ENCODE results near the gene RABGAP1L.
"Not testable (repeated sequence)": the region's sequence is repeated elsewhere in the genome, so short reads cannot be mapped to it uniquely, and the experiment has no call there.

Gene RABGAP1L

GRCh38 chr1:174816621-174817020 lies 657.3 kb downstream of the RABGAP1L start:
- not testable (repeated sequence) for H3K36me3 ChIP-seq (replicated peaks in 1 of 2; ENCODE audit: control insufficient read depth in 2 of 2, insufficient read depth in 2 of 2, low read length in 2 of 2); H2AK5ac ChIP-seq (ENCODE audit: low read depth, low read length); H3K14ac ChIP-seq (ENCODE audit: low read length); H3K9me3 ChIP-seq (replicated peaks in 1 of 2; ENCODE audit: control insufficient read depth in 2 of 2, insufficient read depth in 1 of 2, low read depth in 1 of 2, low read length in 2 of 2); H2BK12ac ChIP-seq (ENCODE audit: low read length); H3K4ac ChIP-seq (ENCODE audit: low read length); H3K23ac ChIP-seq (ENCODE audit: low read depth, low read length, poor library complexity); H3K18ac ChIP-seq (ENCODE audit: low read length); H3K79me1 ChIP-seq (ENCODE audit: low read depth, low read length); H4K8ac ChIP-seq (ENCODE audit: low read depth, low read length); H2BK120ac ChIP-seq (ENCODE audit: low read depth, low read length); H3K9ac ChIP-seq (ENCODE audit: low read depth, low read length, poor library complexity); H2BK15ac ChIP-seq (ENCODE audit: low read length); H3K4me3 ChIP-seq (ENCODE audit: low read length in 2 of 2); H3K27me3 ChIP-seq (ENCODE audit: control insufficient read depth in 3 of 3, insufficient read depth in 3 of 3, low read depth in 1 of 3, low read length in 3 of 3); H4K91ac ChIP-seq (ENCODE audit: low read depth, low read length, poor library complexity); DNase-seq (ENCODE audit: low spot score); H2BK5ac ChIP-seq (ENCODE audit: low read length); H3K4me2 ChIP-seq (ENCODE audit: insufficient read depth, low read length, poor library complexity, severe bottlenecking); H2AFZ ChIP-seq (ENCODE audit: low read length); H3K27ac ChIP-seq (replicated peaks; ENCODE audit: low read length)
- WGBS, 2 donors (ENCODE audit: extremely low coverage in 2 of 2, insufficient read length in 2 of 2, insufficient replicate concordance in 1 of 2): no CpG with 5 or more reads among the region's 8 CpGs
- H3K4me1 ChIP-seq (ENCODE audit: control insufficient read depth in 2 of 2, insufficient read depth in 1 of 2, low read depth in 1 of 2, low read length in 2 of 2): peaks cover 0 to 18% of the 10 kb centered on the region in 2 donors

- no peak overlapping the region for H2BK120ac ChIP-seq (ENCODE audit: low read depth, low read length)
- no peaks in the 10 kb centered on the region for H3K79me1 ChIP-seq (ENCODE audit: low read depth, low read length)
- H2AFZ ChIP-seq (ENCODE audit: low read length): no peak overlapping the region
- no peak overlapping the region for H2BK12ac ChIP-seq (ENCODE audit: low read length)
- H3K4ac ChIP-seq (ENCODE audit: low read length): no peak overlapping the region
- peaks cover 0 to 5% of the 10 kb centered on the region in 2 donors for H3K4me1 ChIP-seq (ENCODE audit: control insufficient read depth in 2 of 2, insufficient read depth in 1 of 2, low read depth in 1 of 2, low read length in 2 of 2)
- no peak overlapping the region for H3K18ac ChIP-seq (ENCODE audit: low read length)
- H4K8ac ChIP-seq (ENCODE audit: low read depth, low read length): no peak overlapping the region
- no peaks in the 10 kb centered on the region for H3K9me3 ChIP-seq (replicated peaks in 1 of 2; ENCODE audit: control insufficient read depth in 2 of 2, insufficient read depth in 1 of 2, low read depth in 1 of 2, low read length in 2 of 2)
- no peak overlapping the region for H3K23ac ChIP-seq (ENCODE audit: low read depth, low read length, poor library complexity)
- no peak overlapping the region for H2BK5ac ChIP-seq (ENCODE audit: low read length)
- WGBS, 2 donors (ENCODE audit: extremely low coverage in 2 of 2, insufficient read length in 2 of 2, insufficient replicate concordance in 1 of 2): no CpG with 5 or more reads among the region's 4 CpGs
- no peak overlapping the region for H3K4me2 ChIP-seq (ENCODE audit: insufficient read depth, low read length, poor library complexity, severe bottlenecking)
- no peak overlapping the region for H3K9ac ChIP-seq (ENCODE audit: low read depth, low read length, poor library complexity)
- H3K27ac ChIP-seq (replicated peaks; ENCODE audit: low read length): no peak overlapping the region
- DNase-seq (ENCODE audit: low spot score): no peak
- no peak overlapping the region for H4K91ac ChIP-seq (ENCODE audit: low read depth, low read length, poor library complexity)
- no peak overlapping the region for H2BK15ac ChIP-seq (ENCODE audit: low read length)
- H3K4me3 ChIP-seq (ENCODE audit: low read length in 2 of 2): no peak overlapping the region
- no peak overlapping the region for H3K14ac ChIP-seq (ENCODE audit: low read length)
- peaks cover 0 to 4% (median 0%) of the 10 kb centered on the region in 3 experiments for H3K27me3 ChIP-seq (ENCODE audit: control insufficient read depth in 3 of 3, insufficient read depth in 3 of 3, low read depth in 1 of 3, low read length in 3 of 3)
- no peak overlapping the region for H2AK5ac ChIP-seq (ENCODE audit: low read depth, low read length)
- no peaks in the 10 kb centered on the region for H3K36me3 ChIP-seq (replicated peaks in 1 of 2; ENCODE audit: control insufficient read depth in 2 of 2, insufficient read depth in 2 of 2, low read length in 2 of 2)
Measured at GRCh38 chr1:174818014-174818616, 658.8 kb downstream of the RABGAP1L start.

- Histone ChIP-seq H3K14ac (ENCODE audit: low read length) (no peak overlapping the region), H2AK5ac (ENCODE audit: low read depth, low read length) (no peak overlapping the region), H2AFZ (ENCODE audit: low read length) (no peak overlapping the region), H3K23ac (ENCODE audit: low read depth, low read length, poor library complexity) (no peak overlapping the region), H3K4ac (ENCODE audit: low read length) (no peak overlapping the region), H3K18ac (ENCODE audit: low read length) (no peak overlapping the region), H2BK12ac (ENCODE audit: low read length) (no peak overlapping the region), H3K4me3 (ENCODE audit: low read length in 2 of 2) (no peak overlapping the region), H3K9me3 (replicated peaks in 1 of 2; ENCODE audit: control insufficient read depth in 2 of 2, insufficient read depth in 1 of 2, low read depth in 1 of 2, low read length in 2 of 2) (no peaks in the 10 kb centered on the region), H4K8ac (ENCODE audit: low read depth, low read length) (no peak overlapping the region), H3K27me3 (ENCODE audit: control insufficient read depth in 3 of 3, insufficient read depth in 3 of 3, low read depth in 1 of 3, low read length in 3 of 3) (peaks cover 0 to 4% (median 0%) of the 10 kb centered on the region in 3 experiments), H3K27ac (replicated peaks; ENCODE audit: low read length) (no peak overlapping the region), H3K36me3 (replicated peaks in 1 of 2; ENCODE audit: control insufficient read depth in 2 of 2, insufficient read depth in 2 of 2, low read length in 2 of 2) (no peaks in the 10 kb centered on the region), H3K4me1 (ENCODE audit: control insufficient read depth in 2 of 2, insufficient read depth in 1 of 2, low read depth in 1 of 2, low read length in 2 of 2) (no peaks in the 10 kb centered on the region), H3K4me2 (ENCODE audit: insufficient read depth, low read length, poor library complexity, severe bottlenecking) (no peak overlapping the region), H3K9ac (ENCODE audit: low read depth, low read length, poor library complexity) (no peak overlapping the region), H4K91ac (ENCODE audit: low read depth, low read length, poor library complexity) (no peak overlapping the region), H2BK120ac (ENCODE audit: low read depth, low read length) (no peak overlapping the region), H2BK5ac (ENCODE audit: low read length) (no peak overlapping the region), H2BK15ac (ENCODE audit: low read length) (no peak overlapping the region), H3K79me1 (ENCODE audit: low read depth, low read length) (no peaks in the 10 kb centered on the region)
- DNase-seq (ENCODE audit: low spot score): no peak
- no CpG with 5 or more reads among the region's 1 CpG for WGBS, 2 donors (ENCODE audit: extremely low coverage in 2 of 2, insufficient read length in 2 of 2, insufficient replicate concordance in 1 of 2)
Measured at GRCh38 chr1:174818951-174819350, 659.6 kb downstream of the RABGAP1L start.

- Histone ChIP-seq H2BK12ac (ENCODE audit: low read length) (no peak overlapping the region), H3K14ac (ENCODE audit: low read length) (no peak overlapping the region), H3K4ac (ENCODE audit: low read length) (no peak overlapping the region), H3K9ac (ENCODE audit: low read depth, low read length, poor library complexity) (no peak overlapping the region), H2AK5ac (ENCODE audit: low read depth, low read length) (no peak overlapping the region), H4K8ac (ENCODE audit: low read depth, low read length) (no peak overlapping the region), H2BK5ac (ENCODE audit: low read length) (no peak overlapping the region), H3K4me3 (ENCODE audit: low read length in 2 of 2) (no peak overlapping the region), H3K23ac (ENCODE audit: low read depth, low read length, poor library complexity) (no peak overlapping the region), H3K27ac (replicated peaks; ENCODE audit: low read length) (no peak overlapping the region), H2BK15ac (ENCODE audit: low read length) (no peak overlapping the region), H3K79me1 (ENCODE audit: low read depth, low read length) (no peaks in the 10 kb centered on the region), H3K9me3 (replicated peaks in 1 of 2; ENCODE audit: control insufficient read depth in 2 of 2, insufficient read depth in 1 of 2, low read depth in 1 of 2, low read length in 2 of 2) (no peaks in the 10 kb centered on the region), H3K27me3 (ENCODE audit: control insufficient read depth in 3 of 3, insufficient read depth in 3 of 3, low read depth in 1 of 3, low read length in 3 of 3) (peaks cover 0 to 4% (median 0%) of the 10 kb centered on the region in 3 experiments), H4K91ac (ENCODE audit: low read depth, low read length, poor library complexity) (no peak overlapping the region), H3K4me2 (ENCODE audit: insufficient read depth, low read length, poor library complexity, severe bottlenecking) (no peak overlapping the region), H3K36me3 (replicated peaks in 1 of 2; ENCODE audit: control insufficient read depth in 2 of 2, insufficient read depth in 2 of 2, low read length in 2 of 2) (no peaks in the 10 kb centered on the region), H3K18ac (ENCODE audit: low read length) (no peak overlapping the region), H2BK120ac (ENCODE audit: low read depth, low read length) (no peak overlapping the region), H3K4me1 (ENCODE audit: control insufficient read depth in 2 of 2, insufficient read depth in 1 of 2, low read depth in 1 of 2, low read length in 2 of 2) (no peaks in the 10 kb centered on the region), H2AFZ (ENCODE audit: low read length) (no peak overlapping the region)
- DNase-seq (ENCODE audit: low spot score): no peak
Measured at GRCh38 chr1:174819596-174819995, 660.3 kb downstream of the RABGAP1L start.

Data from neuronal stem cell (in vitro differentiated cells).